Cerebellar nuclear complex (tissue), 1 donor: ENCODE data around the gene CREB1.

Experiments used
- DNase-seq, 2 experiments: peaks; one replicate each; lab custom pipeline; 2025; lab: John Stamatoyannopoulos, UW

The CREB1 gene

DNA sequence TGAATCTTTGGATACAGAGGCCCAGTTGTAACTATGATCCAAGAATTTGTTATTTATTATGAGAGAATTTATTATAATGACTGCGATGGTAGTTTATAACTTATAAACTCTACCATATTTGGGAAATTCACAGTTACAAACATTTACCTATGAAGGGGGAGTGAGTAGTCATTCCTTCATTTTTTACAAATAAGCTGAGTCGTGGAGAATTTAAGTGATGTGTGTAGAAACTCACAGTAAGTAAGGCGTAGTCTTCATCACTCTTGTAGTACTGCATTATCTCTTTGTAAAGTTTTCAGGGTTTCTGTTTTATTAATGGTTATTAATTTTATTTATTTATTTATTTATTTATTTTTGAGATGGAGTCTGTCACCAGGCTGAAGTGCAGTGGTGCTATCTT is 13.5 kb downstream of the CREB1 start:
- DNase-seq, result no peak

DNA sequence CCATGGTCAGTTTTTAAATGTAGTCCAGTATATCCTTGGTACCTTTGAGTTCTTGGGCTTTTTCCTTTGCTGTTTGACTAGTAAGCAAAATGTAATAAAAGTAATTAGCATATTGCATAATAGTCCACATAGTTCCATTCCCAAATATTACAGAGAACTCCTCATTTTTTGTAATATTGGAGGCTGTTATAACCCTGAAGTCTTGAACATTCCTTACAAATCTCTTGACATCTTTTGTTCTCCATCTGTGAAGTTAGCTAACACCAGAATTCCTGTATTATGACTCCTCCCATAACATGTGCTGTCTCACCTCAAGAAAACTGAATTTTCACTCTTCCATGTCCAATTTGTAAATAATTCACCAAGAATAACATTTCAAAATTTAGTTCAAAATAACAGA is 17.1 kb downstream of the CREB1 start:
- DNase-seq, result no peak

DNA sequence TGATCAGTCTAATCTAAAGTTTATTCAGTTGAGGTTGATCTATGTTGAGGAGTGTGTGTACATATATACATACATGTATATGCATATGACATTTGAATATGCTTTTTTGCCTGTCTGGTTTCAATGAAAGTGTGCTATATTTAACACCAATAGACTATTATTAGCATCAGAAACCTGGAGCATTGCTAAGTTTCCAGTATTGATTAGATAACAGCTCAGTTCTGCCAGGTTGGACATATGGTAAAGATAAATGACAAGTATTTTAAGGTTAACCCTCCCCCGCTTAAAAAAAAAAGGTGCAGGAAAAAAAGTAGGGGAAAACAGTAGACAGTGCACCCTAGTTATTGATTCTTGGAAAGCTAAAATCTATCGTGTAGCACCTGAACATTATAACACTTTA is 19.4 kb downstream of the CREB1 start:
- DNase-seq, result no peak

DNA sequence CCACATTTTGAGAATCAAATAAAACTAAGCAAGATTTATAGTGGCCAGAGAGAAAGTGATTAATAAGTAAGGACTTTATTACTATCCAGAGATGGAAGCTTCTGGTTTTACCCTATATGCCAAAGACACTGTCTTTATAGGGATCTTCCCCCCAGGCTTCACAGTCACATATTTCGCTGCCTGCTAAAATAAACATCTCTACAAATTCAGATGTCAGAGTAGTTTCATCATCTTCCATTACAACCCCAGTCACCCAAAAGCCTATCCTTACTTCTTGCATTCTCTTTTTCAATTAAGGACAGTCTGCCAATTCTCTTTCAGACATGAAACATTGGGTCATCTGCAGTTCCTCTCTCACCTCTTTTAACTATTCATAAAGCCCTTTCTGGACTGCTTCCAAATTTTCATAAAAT is 28.3 kb downstream of the CREB1 start:
- DNase-seq, result no peak

DNA sequence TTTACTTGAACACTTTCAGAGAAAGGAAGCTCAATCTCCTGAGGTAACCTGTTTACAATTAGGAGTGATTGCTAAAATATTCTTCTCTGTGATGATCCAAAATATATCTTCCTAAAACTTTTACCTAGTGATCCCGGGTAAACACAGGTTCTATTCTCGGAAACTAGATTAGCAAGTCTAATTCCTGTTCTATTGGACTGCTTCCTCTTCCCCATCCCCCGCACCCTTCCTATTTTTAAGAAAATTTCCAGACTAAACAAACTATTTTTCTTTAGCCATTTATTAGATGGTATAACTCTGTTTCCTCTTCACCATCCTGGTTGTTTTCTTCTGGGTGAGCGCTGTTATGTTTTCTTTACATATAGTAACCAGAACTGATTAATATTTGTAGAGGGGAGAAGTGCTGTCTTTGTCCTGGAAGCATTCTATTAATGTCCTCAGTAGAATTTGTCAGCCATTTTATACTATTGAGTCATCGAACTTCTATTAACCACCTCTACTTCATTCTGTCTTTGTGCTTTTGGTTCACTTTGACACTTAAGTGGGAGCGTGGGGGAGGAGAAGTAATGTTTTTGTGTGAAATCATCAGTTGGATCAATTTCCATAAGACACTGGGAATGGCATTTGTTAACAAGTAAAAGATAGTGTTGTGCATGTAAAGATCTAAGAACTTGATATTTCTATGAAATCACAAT is 31.8 kb downstream of the CREB1 start:
- DNase-seq, result no peak

DNA sequence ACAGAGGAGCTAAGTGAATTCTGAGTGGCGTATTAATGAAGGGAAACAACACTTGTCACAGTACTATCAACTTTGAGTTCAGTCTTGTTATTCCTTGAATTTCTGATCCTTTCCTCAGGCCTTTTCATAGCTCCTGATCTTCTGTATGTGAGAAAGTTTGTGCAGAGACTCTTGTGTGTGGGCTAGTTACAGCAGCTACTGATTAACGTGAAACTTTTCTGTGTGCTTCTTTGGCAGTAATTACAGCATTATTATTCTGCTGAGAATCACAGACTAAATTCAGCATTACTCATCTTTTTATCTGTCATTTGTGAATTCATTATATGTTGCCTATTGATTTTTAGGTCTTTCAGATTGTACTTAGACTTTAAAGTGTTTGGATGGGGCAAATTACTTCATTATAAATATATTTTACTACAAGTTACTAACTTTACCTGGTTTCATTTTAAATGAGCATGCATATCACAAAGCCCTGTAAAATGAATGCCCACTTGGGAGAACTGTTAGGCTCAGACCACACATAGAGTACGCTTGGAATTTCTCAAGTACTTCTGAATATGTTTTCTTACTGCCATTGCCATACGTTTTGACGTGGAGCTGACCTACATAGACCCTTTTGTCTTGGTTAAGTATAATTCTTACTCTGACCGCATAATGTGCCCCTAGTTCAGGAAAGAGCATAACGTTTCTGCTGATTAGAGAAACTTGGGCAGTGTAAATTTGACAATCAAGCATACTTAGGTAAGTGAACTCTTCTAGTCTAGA is 36.2 kb downstream of the CREB1 start:
- no peak for DNase-seq

DNA sequence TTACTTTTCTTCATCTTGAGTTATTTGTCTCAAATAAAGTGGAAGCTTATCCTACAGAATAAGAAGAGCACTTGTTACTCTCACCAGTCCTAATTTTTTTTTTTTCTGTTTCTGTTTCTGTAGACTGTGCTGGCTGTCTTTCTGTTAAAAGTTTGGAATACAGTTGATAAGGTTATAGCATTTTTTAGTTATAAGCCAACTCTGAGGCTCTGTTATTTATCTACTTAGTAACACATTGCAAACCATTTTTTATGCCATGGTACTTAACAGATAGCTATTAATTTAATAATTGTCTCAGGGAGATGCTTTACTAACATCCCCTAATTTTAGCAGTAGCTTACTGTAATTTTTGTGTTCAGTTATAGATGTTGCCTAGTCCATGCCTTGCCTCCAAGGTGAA is 37.9 kb downstream of the CREB1 start:
- DNase-seq, result no peak

DNA sequence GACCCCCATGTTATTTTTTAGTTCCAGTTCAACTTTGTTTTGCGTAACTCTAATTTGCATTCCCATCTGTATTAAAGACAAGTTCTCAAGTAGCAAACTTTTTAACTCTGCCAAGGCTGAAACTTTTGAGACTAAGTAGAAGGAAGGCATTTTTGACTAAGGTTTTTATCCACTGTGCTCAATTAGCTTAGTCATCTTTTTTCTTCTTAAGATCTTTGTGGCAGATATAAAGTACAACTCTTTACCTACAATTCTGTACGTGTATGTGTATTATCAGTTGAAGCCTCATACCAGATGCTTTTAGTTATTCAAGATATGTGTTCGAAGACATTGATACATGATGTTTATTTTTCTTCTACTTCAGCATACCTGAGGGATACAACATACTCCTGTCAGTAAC is 41.6 kb downstream of the CREB1 start:
- no peak for DNase-seq

DNA sequence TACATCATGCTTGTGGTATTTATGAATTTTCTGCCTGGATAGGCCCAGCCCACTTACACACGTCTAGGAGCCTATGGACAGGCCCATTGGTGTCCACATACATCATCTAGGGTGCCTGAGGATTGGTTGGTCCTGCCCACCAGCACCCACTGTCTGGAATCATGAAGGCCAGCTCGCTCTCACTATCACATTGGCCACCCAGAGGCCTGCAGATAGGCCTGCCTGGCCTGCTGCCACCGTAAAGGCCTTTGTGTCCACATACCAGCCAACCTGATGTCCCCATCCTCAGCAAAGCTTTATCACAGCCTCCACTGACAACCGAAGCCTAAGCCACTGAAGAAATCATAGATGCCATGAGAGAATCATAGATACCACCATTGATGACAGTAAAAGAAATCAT is 55.2 kb downstream of the CREB1 start:
- no peak for DNase-seq

DNA sequence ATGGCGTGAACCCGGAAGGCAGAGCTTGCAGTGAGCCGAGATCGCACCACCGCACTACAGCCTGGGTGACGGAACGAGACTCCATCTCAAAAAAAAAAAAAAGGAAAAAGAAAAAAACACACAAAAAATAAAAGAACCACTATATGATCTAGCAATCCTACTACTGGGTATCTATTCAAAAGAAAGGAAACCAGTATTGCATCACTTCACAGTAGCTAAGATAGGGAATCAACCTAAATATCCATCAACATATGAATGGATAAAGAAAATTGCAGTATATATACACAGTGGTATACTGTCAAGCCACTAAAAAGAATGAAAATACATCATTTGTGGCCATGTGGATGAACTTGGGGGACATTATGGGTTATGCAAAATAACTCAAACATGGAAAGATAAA is 57.5 kb downstream of the CREB1 start:
- DNase-seq, result no peak

DNA sequence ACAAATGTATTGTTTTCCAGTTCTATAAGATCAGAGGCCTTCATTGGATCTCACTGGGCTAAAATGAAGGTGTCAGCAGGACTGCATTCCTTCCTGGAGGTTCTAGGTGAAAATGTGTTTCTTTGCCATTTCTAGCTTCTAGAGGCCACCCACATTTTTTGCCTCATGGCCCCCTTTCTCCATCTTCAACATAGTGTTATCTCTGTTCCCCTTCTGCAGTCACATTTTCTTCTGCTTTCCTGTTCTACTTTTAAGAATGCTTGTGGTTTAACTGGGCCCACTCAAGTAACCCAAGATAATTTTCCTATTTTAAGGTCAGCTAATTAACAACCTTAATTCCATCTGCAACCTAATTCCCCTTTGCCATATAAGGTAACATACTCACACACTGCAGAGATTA is 59.4 kb downstream of the CREB1 start:
- no peak for DNase-seq

DNA sequence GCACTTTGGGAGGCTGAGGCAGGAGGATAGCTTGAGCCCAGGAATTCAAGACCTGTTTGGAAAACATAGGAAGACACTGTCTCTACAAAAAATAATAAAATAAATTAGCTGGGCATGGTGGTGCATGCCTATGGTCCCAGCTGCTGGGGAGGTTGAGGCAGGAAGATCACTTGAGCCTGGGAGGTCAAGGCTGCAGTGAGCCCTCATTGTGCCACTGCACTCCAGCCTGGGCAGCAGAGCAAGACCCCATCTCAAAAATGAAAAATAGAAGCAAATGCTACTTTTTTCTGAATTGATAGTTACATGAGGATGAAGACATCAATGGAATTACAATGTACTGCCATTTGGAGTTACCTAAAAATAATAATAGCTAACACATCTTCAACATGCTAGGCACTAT is 63.5 kb downstream of the CREB1 start:
- DNase-seq, result no peak

DNA sequence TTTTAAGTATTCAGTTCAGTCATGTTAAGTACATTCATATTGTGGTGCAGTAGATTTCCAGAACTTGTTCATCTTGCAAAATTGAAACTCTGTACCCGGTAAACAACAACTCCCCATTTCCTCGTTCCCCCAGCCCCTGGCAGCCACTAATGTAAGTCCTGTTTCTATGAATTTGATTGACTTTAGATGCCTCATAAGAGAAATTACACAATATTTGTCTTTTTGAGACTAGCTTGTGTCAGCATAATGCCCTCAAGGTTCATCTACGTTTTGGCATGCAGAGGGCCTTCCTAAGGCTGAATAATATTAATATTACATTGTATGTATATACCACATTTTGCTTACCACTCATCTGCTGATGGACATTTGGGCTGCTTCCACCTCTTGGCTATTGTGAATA is 64.5 kb downstream of the CREB1 start:
- DNase-seq, result no peak

DNA sequence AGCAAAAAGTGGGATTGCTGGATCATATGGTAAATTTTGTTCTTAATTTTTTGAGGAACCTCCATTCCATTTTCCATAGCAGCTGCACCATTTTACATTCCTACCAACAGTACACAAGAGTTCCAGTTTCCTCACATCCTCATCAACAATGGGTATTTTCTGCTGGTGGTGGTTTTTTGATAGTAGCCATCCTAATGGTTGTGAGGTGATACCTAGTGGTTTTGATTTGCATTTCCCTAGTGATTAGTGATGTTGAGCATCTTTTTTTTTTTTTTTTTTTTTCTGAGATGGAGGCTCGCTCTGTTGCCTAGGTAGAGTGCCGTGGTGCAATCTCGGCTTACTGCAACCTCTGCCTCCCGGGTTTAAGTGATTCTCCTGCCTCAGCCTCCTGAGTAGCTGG is 65.0 kb downstream of the CREB1 start:
- DNase-seq, result no peak

DNA sequence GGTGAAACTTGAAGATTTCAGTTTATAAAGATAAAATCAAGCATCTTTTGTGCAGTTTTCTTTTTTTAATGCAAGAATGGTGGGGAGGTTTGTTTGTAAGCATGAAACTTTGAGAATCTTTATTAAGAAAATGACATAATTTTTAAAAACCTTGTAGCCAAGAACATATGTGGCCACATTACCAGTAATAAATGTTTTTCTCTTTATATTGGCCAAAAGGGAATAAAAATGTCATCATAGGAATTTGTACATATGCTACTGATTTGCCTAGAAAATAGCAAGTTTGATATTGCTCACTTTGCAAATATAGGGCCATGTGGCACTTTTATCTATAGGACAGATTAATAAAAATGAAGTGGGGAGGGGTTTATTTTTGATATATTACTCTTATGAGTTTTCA is 69.9 kb downstream of the CREB1 start:
- DNase-seq, result no peak

DNA sequence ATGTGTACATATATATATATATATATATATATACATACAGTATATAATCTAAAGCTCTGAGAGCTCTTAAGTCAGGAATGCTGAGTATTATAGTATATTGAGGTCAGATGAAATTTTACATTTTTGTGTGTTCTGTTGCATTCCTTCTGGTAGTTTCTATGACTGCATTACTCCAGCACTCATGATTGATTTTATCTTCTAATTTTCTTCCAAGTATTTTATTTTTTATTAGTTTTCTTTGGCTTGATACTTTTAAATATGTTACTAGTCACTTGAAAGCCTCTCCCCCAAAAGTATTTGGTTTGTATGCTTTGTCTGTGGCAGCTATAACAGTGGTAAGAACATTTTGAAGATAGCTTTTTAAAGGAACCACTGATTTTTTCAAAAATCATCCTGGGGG is 70.5 kb downstream of the CREB1 start:
- DNase-seq, result no peak

DNA sequence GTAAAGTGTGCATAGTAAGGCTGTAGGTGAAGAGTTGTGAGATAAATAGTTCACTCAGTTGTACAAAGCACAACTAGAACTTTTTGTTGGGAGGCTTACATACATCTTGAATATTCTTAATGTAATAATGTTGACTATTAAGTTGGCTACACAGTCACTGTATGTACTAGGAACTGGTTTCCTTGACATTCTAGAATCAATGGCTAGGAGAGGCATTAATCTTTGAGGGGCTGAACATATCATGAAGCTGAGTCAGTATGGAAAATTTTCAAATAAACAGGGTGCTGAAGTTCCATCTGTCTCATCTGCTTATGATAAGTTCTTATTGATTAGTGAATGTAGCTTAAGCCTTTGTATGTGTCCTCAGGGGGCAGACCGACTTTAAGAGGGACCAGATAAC is 72.0 kb downstream of the CREB1 start:
- DNase-seq, result no peak

DNA sequence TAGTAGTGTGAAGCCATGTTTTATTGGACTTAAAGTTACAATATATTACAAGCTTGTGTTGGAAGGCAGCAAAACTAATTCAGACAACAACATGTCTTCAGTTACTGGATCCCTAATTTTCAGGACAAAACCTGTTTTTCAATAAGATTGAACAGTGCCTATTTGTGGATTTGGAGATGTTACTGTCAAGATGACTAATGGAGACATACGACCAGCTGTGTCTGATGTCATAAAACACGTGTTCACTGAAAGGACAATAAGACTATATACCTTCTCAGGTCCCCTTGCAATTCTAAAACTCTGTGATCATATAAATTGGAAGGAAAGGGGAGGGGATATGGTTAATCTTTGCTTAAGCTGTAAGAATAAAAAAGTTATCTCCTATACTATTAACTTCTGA is 73.7 kb downstream of the CREB1 start:
- no peak for DNase-seq

DNA sequence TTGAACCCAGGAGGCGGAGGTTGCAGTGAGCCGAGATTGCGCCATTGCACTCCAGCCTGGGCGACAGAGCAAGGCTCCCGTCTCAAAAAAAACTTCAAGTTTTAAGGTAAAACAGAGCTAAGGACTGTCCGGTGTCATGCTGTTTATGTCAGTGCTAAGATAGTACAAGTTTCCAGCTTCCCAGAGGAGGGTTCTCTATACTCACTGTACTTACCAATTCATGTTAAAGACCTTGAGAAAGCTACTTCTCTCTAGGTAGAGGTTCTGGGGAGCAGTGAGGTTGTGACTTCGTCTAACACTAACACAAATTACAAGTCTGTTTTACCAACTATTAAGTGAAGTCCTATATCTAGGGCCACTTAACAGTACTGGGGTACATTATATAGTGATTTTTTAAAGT is 76.6 kb downstream of the CREB1 start:
- no peak for DNase-seq

DNA sequence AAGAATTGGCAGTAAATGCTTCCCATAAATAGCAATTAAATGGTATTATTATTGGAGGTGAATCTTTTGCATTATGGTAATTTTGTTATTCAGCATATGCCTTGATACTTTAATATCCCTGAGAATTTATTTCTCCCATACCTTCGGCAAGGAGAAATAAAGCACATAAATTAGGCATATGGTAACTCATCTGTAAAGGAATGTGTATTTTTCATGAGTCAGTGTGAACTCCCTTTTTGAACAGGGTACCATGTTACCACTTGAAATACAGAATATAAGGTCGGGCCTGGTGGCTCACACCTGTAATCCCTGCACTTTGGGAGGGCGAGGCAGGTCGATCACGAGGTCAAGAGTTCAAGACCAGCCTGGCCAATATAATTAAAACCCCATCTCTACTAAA is 77.1 kb downstream of the CREB1 start:
- DNase-seq, result no peak

DNA sequence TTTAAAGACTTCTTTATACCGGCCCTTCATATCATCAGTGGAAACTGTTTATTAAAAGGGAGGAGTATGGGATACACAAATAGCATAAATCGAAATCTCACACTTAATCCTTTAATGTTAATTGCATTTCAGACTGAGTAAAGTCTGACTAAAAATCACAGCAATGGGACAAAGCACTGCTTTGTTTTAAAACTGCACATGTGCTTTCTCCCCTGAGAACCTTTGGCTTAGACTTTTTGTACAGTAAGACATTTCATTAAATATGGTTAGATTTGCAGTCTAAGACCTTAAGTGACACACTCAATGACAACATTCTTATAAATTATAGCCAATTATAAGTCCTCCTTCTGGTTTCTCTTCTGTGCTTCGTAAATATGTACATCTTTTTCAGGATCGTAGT is 83.0 kb downstream of the CREB1 start:
- no peak for DNase-seq

DNA sequence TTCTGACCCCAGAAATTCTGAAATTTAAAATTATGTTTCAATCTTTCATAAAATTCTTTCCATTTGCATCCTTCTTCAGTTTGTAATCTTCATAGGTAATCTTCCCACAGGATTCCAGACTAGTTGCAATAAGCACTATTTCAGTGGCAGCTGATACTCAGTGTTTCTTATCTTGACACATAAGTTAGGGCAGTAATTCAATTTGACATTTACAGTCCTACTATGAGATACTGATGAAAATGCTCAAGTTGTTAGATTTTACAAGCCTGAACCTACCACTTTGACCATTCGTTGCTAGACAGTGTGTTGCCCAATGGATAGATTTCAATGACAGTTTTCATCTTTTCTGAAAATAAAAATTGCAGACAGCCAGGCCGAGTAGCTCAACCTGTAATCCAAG is 85.1 kb downstream of the CREB1 start:
- no peak for DNase-seq

DNA sequence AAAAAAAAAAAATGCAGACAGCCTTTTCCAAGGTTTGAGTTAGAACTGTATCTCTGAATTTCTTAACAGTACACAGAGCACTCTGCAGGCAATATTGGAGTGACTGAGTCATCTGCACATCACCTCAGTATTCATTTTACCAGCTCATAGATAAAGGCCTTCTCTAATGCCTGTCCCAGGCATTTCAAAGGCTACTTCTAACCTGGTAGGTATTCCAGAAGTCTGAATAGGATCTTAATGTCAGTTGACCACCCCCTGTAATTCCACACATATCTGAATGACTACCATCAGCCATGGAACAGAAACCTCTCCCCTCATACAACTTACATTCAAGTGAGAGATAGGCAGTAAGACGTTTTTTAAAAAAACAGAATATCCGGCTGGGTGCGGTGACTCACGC is 86.4 kb downstream of the CREB1 start:
- no peak for DNase-seq
